B cell (primary cell): ENCODE measurements around the gene STS.

Source experiments
- EZH2 ChIP-seq: IDR thresholded peaks from 2 replicates; pipeline ENCODE4 v1.6.1; 2012; ENCODE audit warnings: borderline replicate concordance, low read depth, mild to moderate bottlenecking, moderate library complexity, low read length; ENCODE audit not compliant: insufficient read depth, poor library complexity, severe bottlenecking
- TF ChIP-seq, protein P1 (sequence below): fragments of 200-600 bp; IDR thresholded peaks from one replicate; pipeline ENCODE4 v1.8.0; 2022; ENCODE audit warnings: antibody characterized with exemption, mild to moderate bottlenecking

DNA sequence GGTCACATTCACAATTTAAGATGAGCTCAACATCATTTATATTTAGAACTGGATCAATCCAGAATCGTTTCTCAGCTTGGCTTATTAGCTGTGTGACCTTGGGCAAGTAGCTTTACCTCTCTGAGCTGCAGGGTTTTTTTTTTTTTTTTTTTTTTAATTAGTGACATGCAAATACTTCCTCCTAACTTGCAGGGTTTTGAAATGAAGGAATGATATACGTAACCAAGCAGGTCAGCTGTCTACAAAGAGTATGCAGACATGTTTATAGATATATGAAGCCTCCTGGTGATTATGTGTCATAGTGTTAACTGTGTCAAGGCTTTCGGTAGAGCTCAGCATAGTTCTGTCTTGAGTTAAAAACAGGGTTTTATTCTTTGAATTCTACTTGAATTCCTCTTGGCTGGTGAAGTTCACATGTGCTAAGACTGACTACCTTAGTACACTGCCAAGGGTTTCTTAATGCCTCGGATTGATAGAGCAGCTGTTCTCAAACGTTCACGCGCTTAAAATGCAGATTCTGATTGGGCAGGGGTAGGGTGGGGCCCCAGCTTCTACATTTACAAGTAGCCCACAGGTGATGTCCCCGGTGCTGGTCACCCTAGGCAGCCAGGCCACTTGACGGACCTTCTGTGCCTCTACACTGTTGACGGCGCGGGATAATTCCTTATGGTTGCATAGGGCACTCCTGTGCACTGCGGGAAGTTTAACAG is 654 bp upstream of the STS start:
- TF ChIP-seq, protein P1, sequence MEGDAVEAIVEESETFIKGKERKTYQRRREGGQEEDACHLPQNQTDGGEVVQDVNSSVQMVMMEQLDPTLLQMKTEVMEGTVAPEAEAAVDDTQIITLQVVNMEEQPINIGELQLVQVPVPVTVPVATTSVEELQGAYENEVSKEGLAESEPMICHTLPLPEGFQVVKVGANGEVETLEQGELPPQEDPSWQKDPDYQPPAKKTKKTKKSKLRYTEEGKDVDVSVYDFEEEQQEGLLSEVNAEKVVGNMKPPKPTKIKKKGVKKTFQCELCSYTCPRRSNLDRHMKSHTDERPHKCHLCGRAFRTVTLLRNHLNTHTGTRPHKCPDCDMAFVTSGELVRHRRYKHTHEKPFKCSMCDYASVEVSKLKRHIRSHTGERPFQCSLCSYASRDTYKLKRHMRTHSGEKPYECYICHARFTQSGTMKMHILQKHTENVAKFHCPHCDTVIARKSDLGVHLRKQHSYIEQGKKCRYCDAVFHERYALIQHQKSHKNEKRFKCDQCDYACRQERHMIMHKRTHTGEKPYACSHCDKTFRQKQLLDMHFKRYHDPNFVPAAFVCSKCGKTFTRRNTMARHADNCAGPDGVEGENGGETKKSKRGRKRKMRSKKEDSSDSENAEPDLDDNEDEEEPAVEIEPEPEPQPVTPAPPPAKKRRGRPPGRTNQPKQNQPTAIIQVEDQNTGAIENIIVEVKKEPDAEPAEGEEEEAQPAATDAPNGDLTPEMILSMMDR = no peak
- TF ChIP-seq EZH2 = no peak
